ENCODE measurements around the gene VSIR. TPM values are rescaled to one million over a fixed set of nuclear protein-coding genes. Genes with fewer than 3 reads are reported as not detected.

Gene VSIR
- total and polyA plus RNA-seq, 9 donors, result 19.9 to 94.1 (median 57.2) TPM

DNA sequence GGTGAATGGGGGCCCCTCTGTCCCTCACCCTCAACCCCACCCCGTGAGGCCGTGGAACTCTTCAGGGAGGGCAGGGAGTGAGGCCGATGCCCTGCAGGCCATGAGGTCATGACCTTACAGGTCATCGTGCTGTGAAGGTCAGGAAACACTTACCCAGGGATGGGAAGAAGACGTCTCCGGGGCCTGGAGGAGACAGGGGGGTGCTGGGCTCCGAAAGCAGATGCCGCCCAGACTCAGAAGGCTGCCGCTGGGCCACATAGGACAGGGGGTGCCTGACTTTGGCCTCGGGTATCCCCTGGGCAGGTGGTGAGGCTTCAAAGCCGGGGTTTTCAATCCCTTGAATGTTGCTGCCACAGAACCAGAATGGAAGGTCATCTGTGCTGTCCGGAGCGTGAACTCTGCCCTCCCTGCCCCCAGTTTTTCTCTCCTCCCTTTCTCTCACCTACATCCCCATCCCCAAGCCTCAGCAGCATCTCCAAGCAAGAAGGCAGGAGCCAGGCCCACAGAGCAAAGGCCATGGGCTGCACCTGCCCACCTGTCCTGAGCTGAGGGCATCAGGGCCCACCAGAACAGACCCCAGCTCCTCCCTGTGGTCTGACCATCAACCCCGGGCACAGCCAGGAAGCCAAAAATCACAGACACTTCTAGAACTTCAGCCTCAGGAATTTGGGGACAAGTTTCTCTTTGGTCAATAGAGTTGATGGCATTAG, 21.6 kb downstream of the VSIR start:
- WGBS, 3 donors, result 68 to 79% (median 73%) methylated on average over 14 of the region's 14 CpGs
- Histone ChIP-seq H3K27me3 (no peaks in the 10 kb centered on the region), H3K36me3 (no peaks in the 10 kb centered on the region), H3K4me3 (no peak overlapping the region), H3K4me1 (ENCODE audit: insufficient read depth) (peaks cover 21% of the 10 kb centered on the region), H3K9me3 (no peaks in the 10 kb centered on the region), H3K27ac (no peak overlapping the region)
- no peak for TF ChIP-seq EP300 (IDR thresholded peaks at IDR 0.05)
- TF ChIP-seq POLR2A (IDR thresholded peaks at IDR 0.05), result no peak
- TF ChIP-seq, protein P1, sequence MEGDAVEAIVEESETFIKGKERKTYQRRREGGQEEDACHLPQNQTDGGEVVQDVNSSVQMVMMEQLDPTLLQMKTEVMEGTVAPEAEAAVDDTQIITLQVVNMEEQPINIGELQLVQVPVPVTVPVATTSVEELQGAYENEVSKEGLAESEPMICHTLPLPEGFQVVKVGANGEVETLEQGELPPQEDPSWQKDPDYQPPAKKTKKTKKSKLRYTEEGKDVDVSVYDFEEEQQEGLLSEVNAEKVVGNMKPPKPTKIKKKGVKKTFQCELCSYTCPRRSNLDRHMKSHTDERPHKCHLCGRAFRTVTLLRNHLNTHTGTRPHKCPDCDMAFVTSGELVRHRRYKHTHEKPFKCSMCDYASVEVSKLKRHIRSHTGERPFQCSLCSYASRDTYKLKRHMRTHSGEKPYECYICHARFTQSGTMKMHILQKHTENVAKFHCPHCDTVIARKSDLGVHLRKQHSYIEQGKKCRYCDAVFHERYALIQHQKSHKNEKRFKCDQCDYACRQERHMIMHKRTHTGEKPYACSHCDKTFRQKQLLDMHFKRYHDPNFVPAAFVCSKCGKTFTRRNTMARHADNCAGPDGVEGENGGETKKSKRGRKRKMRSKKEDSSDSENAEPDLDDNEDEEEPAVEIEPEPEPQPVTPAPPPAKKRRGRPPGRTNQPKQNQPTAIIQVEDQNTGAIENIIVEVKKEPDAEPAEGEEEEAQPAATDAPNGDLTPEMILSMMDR (IDR thresholded peaks at IDR 0.05), result no peak
- intact Hi-C loops (cut with DNase I), result no loop called here
- no peak for DNase-seq

DNA sequence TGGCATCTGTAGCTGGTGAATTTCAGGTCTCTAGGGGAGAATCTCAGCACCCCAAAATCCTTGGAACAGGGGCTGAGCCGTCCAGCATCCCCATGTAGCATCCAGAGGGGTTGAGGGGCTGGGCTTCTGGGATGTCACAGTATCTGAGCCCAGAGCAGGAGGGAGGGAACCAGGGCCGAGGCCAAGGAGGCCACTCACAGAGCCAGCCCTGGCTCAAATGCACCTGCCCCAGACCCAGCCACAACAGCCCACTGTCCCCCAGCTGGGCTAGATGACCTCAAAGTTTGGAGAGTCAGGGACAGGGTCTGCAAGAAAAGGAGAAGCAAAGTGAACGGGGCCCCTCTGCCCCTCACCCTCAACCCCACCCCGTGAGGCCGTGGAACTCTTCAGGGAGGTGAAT, 22.3 kb downstream of the VSIR start:
- Histone ChIP-seq H3K36me3 (no peaks in the 10 kb centered on the region), H3K4me3 (no peak overlapping the region), H3K9me3 (no peaks in the 10 kb centered on the region), H3K4me1 (ENCODE audit: insufficient read depth) (peaks cover 28% of the 10 kb centered on the region), H3K27ac (no peak overlapping the region), H3K27me3 (no peaks in the 10 kb centered on the region)
- intact Hi-C loops (cut with DNase I), result no loop called here
- no peak for TF ChIP-seq POLR2A (IDR thresholded peaks at IDR 0.05)
- TF ChIP-seq EP300 (IDR thresholded peaks at IDR 0.05), result no peak
- TF ChIP-seq, protein P1 (IDR thresholded peaks at IDR 0.05), result no peak
- no peak for DNase-seq
- WGBS, 3 donors, result 77 to 85% (median 84%) methylated on average over 5 of the region's 5 CpGs

DNA sequence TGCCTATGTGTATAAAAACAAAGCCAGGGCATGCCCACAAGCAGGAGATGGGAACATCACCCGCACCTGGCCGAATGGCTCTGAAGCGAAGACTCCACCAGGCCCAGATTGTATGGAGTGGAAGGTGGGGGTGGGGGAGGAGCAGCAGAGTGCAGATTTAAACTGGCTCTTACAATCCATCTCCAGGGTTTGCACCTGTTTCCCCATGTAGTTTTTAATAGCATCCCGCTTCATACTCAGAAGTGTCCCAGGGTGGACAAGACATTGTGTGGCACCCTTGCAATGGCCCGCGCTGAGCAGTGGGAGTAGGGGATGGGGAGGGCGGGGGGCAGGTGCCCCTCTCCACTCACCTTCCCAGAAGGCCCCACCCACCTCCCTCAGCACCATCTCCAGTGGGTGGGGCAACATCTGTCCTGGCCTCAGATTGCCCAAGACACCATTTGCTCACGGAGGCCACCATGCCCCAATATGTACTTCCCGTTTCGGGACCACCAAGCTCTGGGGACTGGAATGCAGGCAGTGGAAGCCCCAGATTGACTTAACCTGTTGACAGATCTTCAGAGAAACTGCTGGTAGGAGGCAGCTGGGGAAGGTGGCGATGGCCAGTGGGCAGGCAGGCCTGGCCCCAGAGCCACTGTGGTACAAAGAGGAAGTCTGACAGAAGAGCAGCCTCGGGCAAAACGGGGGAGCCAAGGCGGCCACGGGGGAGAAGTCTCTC, 23.0 kb downstream of the VSIR start:
- Histone ChIP-seq H3K4me3 (no peak overlapping the region), H3K9me3 (no peaks in the 10 kb centered on the region), H3K27me3 (no peaks in the 10 kb centered on the region), H3K36me3 (no peaks in the 10 kb centered on the region), H3K27ac (no peak overlapping the region), H3K4me1 (ENCODE audit: insufficient read depth) (peaks cover 28% of the 10 kb centered on the region)
- DNase-seq, result peak in 1 of 5 donors; percentile 35
- TF ChIP-seq, protein P1 (IDR thresholded peaks at IDR 0.05), result no peak
- TF ChIP-seq EP300 (IDR thresholded peaks at IDR 0.05) (no peak), POLR2A (IDR thresholded peaks at IDR 0.05) (no peak)
- intact Hi-C loops (cut with DNase I), result no loop called here
- WGBS, 3 donors, result 85 to 92% (median 91%) methylated on average over 15 of the region's 15 CpGs

DNA sequence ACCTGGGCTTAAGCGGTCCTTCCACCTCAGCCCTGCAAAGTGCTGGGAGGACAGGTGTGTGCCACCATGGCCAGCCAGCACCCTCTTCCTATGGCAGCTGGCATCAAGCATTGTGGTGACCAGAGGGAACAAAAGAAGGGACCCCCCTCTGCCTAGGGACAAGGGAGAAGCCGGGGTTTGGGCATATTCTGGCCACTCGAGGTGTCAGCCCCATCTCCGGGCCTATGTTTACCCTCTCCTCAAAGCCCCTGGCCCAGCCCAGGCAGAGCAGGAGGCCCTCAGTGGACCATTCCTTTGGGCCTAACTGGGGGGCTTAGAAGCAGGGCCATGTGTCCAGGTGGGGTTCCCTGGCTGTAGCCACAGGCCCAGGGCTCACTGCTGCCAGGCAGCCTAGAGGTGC, 23.9 kb downstream of the VSIR start:
- no peak for TF ChIP-seq EP300 (IDR thresholded peaks at IDR 0.05)
- TF ChIP-seq POLR2A (IDR thresholded peaks at IDR 0.05), result no peak
- TF ChIP-seq, protein P1 (IDR thresholded peaks at IDR 0.05), result no peak
- Histone ChIP-seq H3K9me3 (no peaks in the 10 kb centered on the region), H3K4me3 (no peak overlapping the region), H3K36me3 (no peaks in the 10 kb centered on the region), H3K27me3 (no peaks in the 10 kb centered on the region), H3K27ac (peak overlapping the region; percentile 68 to 89), H3K4me1 (ENCODE audit: insufficient read depth) (peaks cover 28% of the 10 kb centered on the region)
- intact Hi-C loops (cut with DNase I), result no loop called here
- 63 to 73% (median 69%) methylated on average over 4 of the region's 4 CpGs for WGBS, 3 donors
- peak in 1 of 5 donors; percentile 44 for DNase-seq
